GM12801 (cell line): ENCODE measurements around the gene PTH2R.

ENCODE experiments used
- CTCF ChIP-seq: IDR thresholded peaks from one replicate; pipeline ENCODE4 v1.5.1; 2011; ENCODE audit warnings: control low read depth; ENCODE audit not compliant: insufficient read length; ENCODE audit errors: extremely low read depth

PTH2R gene

DNA sequence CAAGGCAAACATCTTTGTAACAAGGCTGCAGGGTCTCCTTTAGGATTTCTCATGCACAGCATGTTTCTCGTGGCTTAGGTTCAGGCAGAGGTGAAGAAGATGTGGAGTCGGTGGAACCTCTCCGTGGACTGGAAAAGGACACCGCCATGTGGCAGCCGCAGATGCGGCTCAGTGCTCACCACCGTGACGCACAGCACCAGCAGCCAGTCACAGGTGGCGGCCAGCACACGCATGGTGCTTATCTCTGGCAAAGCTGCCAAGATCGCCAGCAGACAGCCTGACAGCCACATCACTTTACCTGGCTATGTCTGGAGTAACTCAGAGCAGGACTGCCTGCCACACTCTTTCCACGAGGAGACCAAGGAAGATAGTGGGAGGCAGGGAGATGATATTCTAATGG is 86.6 kb downstream of the PTH2R start:
- TF ChIP-seq CTCF: no peak

GRCh38 chr2:208496129-208496528 is 89.5 kb downstream of the PTH2R start:
- no peak for TF ChIP-seq CTCF

DNA sequence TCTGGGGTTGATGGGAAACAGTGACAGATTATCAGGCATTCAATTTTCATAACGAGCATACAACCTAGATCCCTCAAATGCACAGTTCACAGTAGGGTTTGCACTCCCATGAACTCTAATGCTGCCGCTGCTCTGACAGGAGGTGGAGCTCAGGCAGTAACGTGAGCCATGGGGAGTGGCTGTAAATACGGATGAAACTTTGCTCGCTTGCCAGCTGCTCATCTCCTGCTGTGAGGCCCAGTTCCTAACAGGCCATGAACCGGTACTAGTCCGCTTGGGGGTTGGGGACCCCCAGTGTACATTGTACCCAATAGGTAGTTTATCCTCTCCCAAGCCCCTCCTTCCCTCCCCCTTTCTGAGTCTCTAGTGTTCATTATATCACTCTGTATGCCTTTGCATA is 94.6 kb downstream of the PTH2R start:
- TF ChIP-seq CTCF: no peak

- TF ChIP-seq CTCF: no peak
Measured at GRCh38 chr2:208502288-208502687, 95.7 kb downstream of the PTH2R start.

DNA sequence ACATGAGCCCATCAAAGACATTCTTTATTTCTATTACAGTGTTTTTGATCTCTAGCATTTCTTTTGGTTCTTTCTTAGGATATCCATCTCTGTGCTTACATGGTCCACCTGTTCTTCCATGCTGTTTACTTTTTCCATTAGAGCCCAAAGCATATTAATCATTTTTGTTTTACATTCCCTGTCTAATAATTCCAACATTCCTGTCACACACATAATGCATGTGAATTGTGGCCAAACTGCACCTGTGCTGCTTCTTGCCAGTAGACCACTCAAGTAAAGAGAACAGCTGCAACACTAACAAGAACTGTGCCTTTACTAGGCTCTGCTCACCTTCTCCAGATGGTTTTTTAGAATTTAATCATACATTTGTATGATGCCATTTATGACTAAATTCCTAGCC is 103.0 kb downstream of the PTH2R start:
- TF ChIP-seq CTCF: no peak

DNA sequence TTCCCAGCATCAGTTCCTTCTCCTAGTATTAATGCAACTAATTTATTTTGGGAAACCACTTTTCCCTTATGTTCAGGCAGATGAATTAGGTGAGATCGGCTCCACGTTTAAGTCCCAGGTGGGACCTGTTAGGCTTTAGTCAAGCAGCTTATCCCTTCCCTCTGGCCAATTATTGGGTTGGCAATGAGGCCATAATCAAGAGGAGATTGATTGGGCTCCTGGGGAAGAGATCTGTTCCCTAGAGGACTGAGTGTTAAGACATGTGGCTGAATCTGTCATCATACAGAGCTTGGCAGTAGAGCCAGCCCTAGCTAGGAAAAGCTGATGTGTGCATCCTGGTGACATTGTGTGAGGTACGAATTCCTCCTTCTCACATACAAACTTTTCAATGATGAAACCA is 104.4 kb downstream of the PTH2R start:
- no peak for TF ChIP-seq CTCF

- no peak for TF ChIP-seq CTCF
Measured at GRCh38 chr2:208511573-208511972, 105.0 kb downstream of the PTH2R start.

- no peak for TF ChIP-seq CTCF
Measured at GRCh38 chr2:208515099-208515498, 108.5 kb downstream of the PTH2R start.
